Measurements from ENCODE around the gene SETBP1.

GRCh38 chr18:45116116-45116515 is 435.4 kb downstream of the SETBP1 start:
- TF ChIP-seq, protein P1, sequence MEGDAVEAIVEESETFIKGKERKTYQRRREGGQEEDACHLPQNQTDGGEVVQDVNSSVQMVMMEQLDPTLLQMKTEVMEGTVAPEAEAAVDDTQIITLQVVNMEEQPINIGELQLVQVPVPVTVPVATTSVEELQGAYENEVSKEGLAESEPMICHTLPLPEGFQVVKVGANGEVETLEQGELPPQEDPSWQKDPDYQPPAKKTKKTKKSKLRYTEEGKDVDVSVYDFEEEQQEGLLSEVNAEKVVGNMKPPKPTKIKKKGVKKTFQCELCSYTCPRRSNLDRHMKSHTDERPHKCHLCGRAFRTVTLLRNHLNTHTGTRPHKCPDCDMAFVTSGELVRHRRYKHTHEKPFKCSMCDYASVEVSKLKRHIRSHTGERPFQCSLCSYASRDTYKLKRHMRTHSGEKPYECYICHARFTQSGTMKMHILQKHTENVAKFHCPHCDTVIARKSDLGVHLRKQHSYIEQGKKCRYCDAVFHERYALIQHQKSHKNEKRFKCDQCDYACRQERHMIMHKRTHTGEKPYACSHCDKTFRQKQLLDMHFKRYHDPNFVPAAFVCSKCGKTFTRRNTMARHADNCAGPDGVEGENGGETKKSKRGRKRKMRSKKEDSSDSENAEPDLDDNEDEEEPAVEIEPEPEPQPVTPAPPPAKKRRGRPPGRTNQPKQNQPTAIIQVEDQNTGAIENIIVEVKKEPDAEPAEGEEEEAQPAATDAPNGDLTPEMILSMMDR (conservative IDR thresholded peaks at IDR 0.05 in 1 of 2, IDR thresholded peaks at IDR 0.05 in 1 of 2; ENCODE audit: extremely low read depth in 1 of 2, insufficient read depth in 1 of 2, low read depth in 1 of 2, low read length in 2 of 2): no peak
- TF ChIP-seq EZH2 (IDR thresholded peaks at IDR 0.05; ENCODE audit: borderline replicate concordance, low read length): no peak
